Fibroblast of lung (primary cell): ENCODE results near the gene PNPLA7.

ENCODE experiments used
- EZH2 ChIP-seq: IDR thresholded peaks from 2 replicates; pipeline ENCODE4 v1.5.1; 2012; ENCODE audit warnings: low read length, control low read depth, mild to moderate bottlenecking; ENCODE audit errors: missing control alignments
- TF ChIP-seq, protein P1 (sequence below), 2 donors: IDR thresholded peaks in 1 of 2; conservative IDR thresholded peaks in 1 of 2; 1 replicate in 1 of 2; 2 replicates in 1 of 2; pipeline ENCODE4 v1.5.1; 2011 to 2012; ENCODE audit warnings: low read length in 2 of 2, control low read depth in 1 of 2, inconsistent platforms in 1 of 2, low read depth in 1 of 2, mild to moderate bottlenecking in 1 of 2

DNA sequence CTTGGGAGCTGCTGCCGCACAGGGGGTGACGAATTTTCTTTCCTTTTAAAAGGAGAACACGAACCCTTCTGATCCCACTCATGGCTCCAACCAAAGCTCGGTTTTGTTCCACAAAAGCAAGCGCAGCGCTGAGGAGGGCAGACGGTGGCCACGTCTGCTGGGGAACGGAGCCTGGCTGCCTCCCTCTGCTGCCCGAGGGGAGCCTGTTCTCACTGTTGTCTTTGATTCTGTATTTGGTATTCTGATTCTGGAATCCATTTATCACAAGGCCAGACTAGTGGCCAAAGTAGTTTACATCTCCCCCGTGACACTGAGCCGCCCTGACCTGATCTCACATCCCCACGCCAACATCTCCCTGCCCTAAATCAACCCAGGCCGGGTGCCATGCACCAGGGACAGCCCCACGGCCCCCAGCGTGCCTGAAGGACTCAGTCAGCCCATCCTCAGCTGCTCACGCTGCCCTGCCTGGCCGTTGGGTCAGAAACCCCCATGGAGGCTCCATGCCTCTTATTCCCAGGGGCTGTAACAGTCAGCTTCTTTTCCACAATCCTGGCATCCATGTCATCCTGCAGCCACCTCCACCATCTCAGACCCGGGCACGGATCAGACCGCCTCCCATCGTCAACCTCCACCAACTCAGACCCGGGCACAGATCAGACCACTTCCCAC, 84.3 kb downstream of the PNPLA7 start:
- TF ChIP-seq, protein P1, sequence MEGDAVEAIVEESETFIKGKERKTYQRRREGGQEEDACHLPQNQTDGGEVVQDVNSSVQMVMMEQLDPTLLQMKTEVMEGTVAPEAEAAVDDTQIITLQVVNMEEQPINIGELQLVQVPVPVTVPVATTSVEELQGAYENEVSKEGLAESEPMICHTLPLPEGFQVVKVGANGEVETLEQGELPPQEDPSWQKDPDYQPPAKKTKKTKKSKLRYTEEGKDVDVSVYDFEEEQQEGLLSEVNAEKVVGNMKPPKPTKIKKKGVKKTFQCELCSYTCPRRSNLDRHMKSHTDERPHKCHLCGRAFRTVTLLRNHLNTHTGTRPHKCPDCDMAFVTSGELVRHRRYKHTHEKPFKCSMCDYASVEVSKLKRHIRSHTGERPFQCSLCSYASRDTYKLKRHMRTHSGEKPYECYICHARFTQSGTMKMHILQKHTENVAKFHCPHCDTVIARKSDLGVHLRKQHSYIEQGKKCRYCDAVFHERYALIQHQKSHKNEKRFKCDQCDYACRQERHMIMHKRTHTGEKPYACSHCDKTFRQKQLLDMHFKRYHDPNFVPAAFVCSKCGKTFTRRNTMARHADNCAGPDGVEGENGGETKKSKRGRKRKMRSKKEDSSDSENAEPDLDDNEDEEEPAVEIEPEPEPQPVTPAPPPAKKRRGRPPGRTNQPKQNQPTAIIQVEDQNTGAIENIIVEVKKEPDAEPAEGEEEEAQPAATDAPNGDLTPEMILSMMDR (conservative IDR thresholded peaks at IDR 0.05 in 1 of 2, IDR thresholded peaks at IDR 0.05 in 1 of 2; ENCODE audit: low read depth in 1 of 2, low read length in 2 of 2), result no peak
- TF ChIP-seq EZH2, result no peak
